ENCODE results near the gene DNM2. TPM values are rescaled to one million over a fixed set of nuclear protein-coding genes. Genes with fewer than 3 reads are reported as not detected.

Gene DNM2
- total RNA-seq, 3 donors from 2014 or later: 318 to 602 (median 562) TPM

DNA sequence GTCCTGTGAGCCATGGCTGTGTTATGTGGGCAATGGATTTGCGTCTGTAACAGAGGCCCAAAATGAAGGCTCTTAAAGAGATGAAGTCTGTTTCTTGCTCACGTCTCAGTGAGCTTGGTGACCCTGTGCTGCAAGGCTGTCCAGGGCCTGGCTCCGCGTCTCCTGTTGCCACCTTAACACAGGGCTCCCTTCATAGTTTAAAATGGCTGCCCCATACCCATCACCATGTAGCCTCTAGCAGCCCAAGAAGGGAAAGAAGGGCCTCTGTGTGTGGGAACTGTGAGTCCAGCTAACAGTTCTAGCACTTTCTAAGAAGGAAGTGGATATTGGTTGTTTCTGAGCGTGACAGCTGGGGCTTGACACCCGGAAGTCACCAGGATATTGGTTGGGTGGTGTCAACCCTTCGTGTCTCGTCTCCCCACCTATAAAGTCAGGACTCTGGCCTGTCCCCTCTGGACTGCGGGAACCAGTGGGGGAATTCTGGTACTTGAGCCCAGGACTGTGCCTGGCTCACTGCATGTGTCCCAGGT, 97.2 kb downstream of the DNM2 start:
- Histone ChIP-seq H3K9me3 (no peaks in the 10 kb centered on the region), H3K36me3 (ENCODE audit: low read depth) (no peaks in the 10 kb centered on the region), H3K4me3 (no peak overlapping the region), H3K4me1 (ENCODE audit: low read depth) (no peaks in the 10 kb centered on the region)
- no peak for ATAC-seq
- no peak for TF ChIP-seq CTCF (IDR thresholded peaks at IDR 0.05)
- intact Hi-C loops (cut with DNase I, micrococcal nuclease): no loop called here
- no peak for DNase-seq

DNA sequence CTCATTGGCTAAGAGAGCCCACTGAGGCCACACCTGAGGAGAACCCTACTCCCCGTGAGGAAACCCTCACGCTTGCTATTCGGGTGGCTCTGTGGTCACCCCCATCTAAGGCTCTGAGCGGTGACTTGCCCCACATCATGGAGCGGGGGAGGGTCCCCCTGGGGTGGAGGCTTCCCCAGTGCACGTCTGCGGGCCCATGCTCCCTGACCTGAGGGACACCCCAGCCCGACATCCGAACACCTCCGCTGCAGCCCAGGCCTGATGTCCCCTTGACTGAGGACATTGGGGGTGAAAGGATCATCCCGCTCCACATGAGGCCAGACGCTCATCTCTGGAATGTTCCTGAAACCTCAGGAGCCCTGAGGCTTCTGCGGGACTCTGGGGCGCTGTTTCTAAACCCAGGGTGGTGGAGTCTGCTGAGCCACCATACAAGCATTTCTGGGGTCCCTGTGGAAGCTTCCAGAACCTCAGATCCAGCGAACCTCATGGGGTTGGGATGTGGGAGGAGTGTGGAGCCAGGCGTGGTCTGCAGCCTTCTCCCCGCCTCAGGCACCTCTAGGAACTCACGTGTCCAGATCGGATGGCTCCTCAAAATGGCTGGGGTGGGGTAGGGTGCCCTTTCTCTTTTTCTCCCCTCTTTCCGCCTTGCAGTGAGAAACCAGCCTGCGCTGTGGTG, 98.2 kb downstream of the DNM2 start:
- no peak for DNase-seq
- ATAC-seq: no peak
- Histone ChIP-seq H3K36me3 (ENCODE audit: low read depth) (peaks cover 10% of the 10 kb centered on the region), H3K4me1 (ENCODE audit: low read depth) (no peaks in the 10 kb centered on the region), H3K9me3 (no peaks in the 10 kb centered on the region), H3K4me3 (no peak overlapping the region)
- intact Hi-C loops (cut with DNase I, micrococcal nuclease): no loop called here
- no peak for TF ChIP-seq CTCF (IDR thresholded peaks at IDR 0.05)

DNA sequence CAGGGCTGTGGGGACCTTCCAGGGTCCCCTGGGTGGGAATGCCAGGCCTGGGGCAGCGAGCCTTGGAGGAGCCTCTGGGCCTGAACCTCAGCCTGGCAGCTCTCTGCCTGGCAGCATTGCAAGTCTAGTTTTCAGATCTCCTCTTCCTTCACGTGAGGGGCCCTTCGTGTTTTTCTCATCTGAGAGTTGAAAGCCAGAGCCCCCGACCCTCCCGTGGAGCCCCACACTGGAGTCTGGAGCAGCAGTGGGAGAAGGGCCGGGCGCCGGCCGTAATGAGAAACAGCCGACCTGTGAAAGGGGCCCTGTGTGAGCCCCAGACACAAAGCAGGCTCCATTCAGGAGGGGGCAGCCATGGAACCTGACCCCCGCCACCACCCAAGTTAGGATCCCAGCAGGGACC, 98.8 kb downstream of the DNM2 start:
- H3K36me3 ChIP-seq (ENCODE audit: low read depth): peaks cover 10% of the 10 kb centered on the region
- H3K4me1 ChIP-seq (ENCODE audit: low read depth): no peaks in the 10 kb centered on the region
- H3K9me3 ChIP-seq: no peaks in the 10 kb centered on the region
- no peak for ATAC-seq
- DNase-seq: no peak
- H3K4me3 ChIP-seq: no peak overlapping the region
- intact Hi-C loops (cut with DNase I, micrococcal nuclease): no loop called here
- no peak for TF ChIP-seq CTCF (IDR thresholded peaks at IDR 0.05)

- DNase-seq (peak; percentile 57 to 75 (median 62)), ATAC-seq (peak; percentile 22)
- intact Hi-C loops (cut with DNase I, micrococcal nuclease): no loop called here
- Histone ChIP-seq H3K4me1 (ENCODE audit: low read depth) (no peaks in the 10 kb centered on the region), H3K36me3 (ENCODE audit: low read depth) (peaks cover 10% of the 10 kb centered on the region), H3K4me3 (no peak overlapping the region), H3K9me3 (no peaks in the 10 kb centered on the region)
- no peak for TF ChIP-seq CTCF (IDR thresholded peaks at IDR 0.05)
Measured at GRCh38 chr19:10817291-10818038, 99.6 kb downstream of the DNM2 start.

DNA sequence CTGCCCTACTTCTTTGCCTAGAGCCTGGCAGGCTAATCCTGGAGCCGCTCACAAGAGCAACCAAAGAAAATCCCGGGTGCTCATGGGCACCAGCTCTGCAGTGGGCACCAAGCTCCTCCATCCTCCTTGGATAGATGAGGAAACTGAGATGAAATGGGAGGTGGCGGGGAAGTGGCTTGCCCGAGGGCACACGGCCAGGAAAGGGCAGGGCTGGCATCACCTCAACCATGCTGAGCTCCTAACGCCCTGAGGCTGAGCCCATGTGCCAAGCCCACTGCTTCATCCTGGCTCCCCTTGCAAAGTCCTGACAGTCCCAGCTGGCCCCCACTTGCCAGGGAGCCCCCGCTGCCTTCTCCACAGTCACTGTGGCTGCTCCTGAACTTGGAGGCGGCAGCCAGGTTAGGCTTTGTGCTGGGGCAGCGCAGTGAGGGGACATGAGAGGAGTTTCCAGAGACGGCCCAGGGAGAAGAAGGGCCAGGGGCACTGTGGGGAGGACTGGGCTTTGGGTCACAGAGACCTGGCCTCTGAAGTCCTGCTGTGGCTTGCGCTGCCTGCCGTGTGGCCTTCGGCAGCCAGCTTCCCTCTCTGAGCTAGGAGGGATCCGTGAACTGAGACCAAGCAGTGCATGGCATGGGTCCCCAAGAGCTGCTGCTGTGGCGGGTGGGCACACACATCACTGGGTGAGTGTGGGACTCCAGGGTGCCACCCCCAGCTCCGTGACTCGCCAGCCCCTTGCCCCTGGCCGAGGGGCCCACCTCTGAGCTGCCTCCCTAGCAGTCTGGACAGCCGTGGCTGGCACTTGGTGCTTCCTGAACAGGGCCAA, 100.6 kb downstream of the DNM2 start:
- Histone ChIP-seq H3K4me3 (no peak overlapping the region), H3K36me3 (ENCODE audit: low read depth) (peaks cover 10% of the 10 kb centered on the region)
- intact Hi-C loops (cut with DNase I, micrococcal nuclease): no loop called here

More for the DNA sequence above, 100.6 kb downstream of the DNM2 start:
- Histone ChIP-seq H3K4me1 (ENCODE audit: low read depth) (no peaks in the 10 kb centered on the region), H3K9me3 (no peaks in the 10 kb centered on the region)
- no peak for TF ChIP-seq CTCF (IDR thresholded peaks at IDR 0.05)
- ATAC-seq (no peak), DNase-seq (no peak)

Data from mucosa of descending colon (tissue), 3 donors.